ENCODE data around the gene FBXO24.

GRCh38 chr7:100600730-100601038 lies 14.6 kb downstream of the FBXO24 start:
- TF ChIP-seq HDAC2 (IDR thresholded peaks at IDR 0.05) (no peak), POLR2A (IDR thresholded peaks at IDR 0.05; ENCODE audit: low read depth, low read length) (no peak), CTCF (IDR thresholded peaks at IDR 0.05 in 2 of 3, conservative IDR thresholded peaks at IDR 0.05 in 1 of 3; ENCODE audit: control insufficient read depth in 2 of 3, extremely low read depth in 1 of 3, insufficient read depth in 1 of 3, low read depth in 3 of 3, low read length in 3 of 3) (no peak)
- TF ChIP-seq, protein P1, sequence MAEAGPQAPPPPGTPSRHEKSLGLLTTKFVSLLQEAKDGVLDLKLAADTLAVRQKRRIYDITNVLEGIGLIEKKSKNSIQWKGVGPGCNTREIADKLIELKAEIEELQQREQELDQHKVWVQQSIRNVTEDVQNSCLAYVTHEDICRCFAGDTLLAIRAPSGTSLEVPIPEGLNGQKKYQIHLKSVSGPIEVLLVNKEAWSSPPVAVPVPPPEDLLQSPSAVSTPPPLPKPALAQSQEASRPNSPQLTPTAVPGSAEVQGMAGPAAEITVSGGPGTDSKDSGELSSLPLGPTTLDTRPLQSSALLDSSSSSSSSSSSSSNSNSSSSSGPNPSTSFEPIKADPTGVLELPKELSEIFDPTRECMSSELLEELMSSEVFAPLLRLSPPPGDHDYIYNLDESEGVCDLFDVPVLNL (IDR thresholded peaks at IDR 0.05; ENCODE audit: low read depth, low read length): no peak

Data from GM12878 (cell line).